GM19351 (cell line): ENCODE results near the gene NISCH.

ENCODE experiments used
- ATAC-seq: cut with Tn5 transposase; IDR thresholded peaks from one replicate; pipeline ENCODE4 v1.9.1; 2021; ENCODE audit warnings: mild to moderate bottlenecking, moderate library complexity; ENCODE audit not compliant: unreplicated experiment

NISCH gene

DNA sequence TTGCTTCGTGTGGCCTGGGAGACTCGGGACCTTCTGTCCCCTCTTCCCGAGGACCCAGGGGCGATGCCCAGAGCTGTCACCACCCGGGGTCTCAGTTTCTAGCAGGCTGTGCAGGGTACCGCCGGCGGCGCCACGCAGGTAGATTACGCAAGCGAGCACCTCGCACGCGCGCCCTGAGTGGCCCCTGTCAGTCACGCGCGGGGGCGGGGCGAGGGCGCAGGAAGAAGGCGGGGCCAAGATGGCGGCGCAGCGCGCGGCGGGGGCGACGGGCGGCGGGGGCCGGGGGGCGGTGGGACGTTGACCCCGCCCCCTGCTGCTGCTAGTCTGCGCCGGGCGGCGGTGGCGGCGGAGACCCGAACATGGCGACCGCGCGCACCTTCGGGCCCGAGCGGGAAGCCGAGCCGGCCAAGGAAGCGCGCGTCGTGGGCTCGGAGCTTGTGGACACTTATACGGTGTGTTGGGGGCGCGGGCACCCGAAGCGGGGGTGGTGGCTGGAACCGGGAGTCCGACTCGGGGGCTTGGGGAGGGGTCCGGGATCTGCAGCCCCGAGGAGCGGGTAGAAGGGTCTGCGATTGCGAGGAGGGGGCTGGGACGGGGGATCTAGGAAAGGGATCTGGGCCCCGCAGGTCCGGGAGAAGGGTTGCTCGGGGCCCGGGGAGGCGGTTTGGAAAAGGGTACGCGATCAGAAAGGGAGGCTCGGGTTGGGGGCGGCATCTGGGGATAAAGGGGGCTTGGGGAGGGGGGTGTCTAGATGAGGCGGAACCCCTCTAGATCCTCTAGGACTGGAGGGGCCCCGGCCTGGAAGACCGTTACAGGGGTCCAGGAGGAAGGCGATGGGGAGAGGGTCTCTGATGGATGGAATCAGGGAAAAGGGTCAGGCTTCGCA lies at the start of gene NISCH:
TSS of gene NISCH (plus strand) at position 322 of the 886 bp plus-strand sequence. CDS start at position 360, 38 bp downstream.
- ATAC-seq, result peak; percentile 75

DNA sequence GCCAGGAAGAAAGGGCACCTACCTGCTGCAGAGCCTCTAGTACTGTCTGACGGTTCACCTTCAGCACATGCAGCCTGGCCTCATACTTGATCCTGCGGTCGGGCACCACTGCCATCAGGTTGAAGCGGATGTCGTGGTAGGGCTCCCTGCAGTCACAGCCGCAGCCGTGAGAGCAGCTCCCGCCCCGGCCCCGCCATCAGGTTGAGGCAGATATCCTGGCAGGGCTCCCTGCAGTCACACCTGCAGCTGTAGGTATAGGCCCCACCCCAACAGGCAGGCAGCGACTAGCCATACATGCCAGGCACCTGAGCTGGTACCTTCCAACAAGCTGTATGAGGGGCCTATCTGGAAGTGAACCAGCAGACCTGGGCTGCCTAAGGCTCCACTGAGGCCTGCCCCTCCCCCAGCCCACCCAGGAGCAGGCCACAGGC lies 49.2 kb upstream of the NISCH start:
- ATAC-seq, result no peak

DNA sequence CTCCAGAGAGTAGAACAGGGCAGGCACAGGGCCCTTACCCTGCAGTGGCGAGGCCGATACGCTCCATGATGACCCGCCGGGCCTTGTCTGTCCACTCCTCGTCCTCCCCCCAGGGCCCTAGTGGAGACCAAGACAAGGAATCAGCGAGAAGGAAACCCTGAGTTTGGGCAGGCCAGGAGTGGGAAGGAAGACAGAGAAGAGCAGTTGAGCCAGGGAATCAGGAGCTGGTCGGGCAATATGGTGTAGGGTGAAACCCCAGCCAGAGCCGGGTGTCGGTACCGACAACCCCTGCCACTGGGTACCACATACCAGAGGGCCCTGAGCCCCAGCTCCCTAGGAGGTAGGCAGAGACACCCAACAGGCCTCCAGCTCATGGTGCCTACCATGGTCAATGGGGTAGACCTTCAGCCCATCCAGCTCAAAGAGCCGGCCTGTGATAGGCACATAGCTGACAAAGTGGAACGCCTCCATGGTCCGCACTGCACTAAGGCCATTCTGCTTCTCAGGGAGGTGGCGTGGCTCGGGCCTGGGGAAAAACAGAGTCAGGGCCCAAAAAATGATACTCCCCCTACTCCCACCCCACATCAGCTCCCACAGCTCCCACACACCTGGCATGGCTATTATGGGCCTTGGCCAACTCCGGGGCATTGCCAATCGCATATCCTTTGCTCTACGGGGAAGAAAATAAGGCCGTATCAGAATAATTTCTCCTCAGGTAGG lies 48.5 kb upstream of the NISCH start:
- no peak for ATAC-seq

DNA sequence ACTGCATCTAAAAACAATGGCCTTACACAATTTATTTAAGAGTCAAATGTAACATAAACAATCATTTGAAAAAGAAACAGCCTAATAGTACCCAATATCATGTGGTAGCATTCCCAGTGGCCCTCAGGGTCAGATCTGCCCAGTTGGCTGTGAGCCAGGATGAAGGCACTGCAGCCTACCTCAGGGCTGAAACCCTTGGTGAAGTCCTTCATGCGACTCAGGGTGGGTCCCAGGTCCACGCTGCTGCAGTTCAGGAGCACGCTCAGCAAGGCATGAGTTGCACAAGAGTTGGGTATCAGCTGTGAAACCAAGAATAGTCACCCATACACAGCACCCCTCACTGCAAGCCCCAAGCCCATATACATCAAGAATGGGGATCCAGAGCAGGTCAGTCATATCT lies 47.6 kb upstream of the NISCH start:
- no peak for ATAC-seq

DNA sequence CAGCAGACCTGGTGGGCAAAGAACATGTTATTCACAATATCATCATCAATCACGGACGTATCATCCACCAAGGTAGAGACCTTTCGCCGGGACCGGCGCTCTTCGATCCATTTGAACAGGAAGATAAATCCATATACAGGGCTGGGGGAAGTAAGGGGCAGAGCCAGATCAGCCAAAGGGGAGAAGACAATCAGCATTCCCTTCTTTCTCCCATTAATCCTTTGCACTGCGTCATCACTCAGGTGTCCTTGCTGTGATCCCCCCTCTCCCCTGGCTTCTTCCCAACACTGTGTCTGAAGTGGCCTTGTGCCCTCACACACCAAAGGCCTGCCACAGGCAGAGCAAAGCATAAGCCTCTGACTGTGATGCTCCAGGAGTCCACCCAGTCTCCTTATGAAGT lies 46.9 kb upstream of the NISCH start:
- no peak for ATAC-seq

DNA sequence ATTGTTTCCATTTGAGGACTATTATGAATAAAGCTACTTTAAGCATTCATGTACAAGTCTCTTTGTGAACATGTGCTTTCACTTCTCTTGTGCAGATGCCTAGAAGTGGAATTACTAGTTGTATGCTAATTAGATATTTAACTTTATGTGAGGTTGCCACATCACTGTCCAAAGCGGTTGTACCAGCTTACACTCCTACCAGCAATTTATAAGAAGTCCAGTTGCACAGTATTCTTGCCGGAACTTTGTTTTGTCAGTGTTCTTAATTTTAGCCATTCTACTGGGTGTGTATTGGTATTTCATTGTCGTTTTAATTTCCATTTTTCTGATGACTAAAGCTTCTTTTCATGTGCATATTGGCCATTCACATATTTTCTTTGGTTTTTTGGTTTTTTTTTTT lies 39.6 kb upstream of the NISCH start:
- ATAC-seq, result no peak

DNA sequence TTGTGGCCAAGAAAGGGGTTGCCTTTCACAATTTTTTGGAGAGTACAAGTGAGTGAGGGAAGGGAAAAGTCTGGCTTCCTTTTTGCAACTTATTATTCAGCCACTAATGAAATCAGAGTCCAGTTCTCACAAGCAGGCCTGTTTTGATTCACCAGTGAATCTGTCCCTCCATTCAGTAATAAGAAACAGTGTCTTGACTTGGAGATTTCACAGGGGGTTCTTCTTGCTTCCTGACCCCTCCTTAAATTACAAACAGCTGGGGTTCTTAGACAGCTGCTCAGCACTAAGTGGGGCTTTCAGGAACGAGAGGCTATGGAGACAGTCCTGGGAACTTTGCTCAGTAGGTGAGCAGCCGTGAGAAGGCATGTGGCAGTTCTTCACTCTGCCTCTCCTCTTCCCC lies 35.0 kb upstream of the NISCH start:
- no peak for ATAC-seq

DNA sequence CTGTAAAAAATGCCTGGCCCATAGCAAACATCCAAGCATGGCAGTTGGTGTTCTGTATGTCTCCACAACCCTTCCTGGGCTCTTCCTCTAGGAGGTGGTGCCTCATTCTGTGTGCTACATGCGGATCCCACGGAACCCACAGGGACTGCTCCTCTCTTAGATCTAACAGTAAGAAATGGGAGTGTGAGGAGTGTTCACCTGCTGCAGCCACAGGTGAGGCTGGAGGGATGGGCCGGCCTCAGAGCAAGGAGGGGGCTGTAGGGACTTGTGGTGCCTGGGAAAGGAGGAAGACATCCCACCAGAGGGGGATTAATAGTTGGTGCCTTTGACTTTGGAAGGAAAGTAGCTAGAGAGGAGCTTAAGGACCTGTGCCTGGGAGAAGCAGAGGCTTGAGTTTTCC lies 32.7 kb upstream of the NISCH start:
- no peak for ATAC-seq

DNA sequence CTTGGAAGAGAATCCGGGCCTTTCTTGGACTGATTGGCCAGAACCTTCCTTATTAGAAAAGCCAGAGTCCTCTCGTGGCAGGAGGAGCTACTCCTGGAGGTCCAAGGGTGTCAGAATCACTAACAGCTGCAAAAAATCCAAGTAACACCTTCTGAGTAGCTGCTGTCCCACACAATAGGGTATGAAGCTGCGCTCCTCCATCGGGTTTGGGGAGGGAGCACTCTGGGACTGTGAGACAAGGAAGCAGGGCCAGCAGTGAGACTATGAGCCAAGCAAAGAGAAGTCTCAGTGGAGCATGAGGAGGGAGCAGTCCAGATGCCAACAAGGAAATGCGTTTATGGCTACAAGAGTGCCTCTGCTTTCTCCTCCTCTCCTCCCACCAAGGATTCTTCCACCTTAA lies 32.2 kb upstream of the NISCH start:
- no peak for ATAC-seq

DNA sequence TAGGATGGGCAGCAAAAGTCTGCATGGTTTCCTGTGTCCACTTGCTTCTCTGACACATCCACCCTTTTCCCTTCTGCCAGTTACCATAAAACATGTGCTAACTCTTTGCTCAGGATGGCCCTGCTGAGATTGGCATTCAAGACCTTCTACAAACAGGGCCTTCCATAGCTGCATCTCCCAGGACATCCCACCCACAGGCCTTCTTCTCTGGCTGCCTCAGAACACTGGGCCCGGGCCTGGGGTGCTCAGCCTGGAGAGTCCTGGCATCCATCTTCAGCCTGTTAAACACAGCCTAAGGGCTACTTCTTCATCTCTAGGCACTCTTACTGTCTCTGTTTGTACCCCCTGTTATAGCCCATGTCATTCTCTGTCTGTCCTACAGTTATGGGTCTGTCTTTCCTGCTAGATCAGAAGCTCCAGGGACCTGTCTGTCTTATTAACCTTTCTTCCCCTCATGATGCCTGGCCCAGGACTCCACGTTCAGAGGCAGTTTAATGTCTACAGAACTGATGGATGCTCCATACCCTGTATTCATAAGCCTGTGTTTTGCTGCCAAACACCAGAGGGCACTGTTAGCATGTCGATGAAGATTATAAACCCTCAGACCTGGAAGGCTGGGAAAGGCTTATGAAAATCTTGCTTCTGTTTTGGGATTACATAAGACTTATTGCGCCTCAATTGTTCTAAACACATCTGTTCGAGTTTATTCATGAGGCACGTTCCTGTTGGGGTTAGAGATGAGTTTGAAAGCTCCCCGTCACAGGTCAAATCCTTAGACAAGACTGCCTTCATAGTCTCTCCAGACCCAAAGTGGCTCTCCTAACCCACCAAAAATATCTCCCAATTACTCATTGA lies 27.0 kb upstream of the NISCH start:
- ATAC-seq, result no peak

DNA sequence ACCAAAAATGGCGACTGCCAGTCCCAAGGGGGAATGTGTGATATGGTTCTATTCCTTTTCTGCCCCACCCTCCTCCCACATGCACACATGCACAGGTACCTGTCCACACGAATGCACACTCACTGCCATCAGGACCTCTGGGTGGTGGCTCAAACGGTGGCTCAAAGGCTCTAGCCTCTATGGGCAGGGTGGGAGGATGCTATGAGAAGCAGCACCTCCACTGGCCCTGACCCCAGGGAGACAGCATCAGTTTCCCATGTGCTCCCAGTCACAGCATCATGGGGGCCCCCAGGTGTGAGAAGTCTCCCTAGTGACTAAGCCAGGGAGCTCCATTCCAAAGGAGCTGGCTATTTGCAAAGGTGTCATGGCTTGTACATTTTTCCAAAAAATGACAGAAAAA lies 26.4 kb upstream of the NISCH start:
- no peak for ATAC-seq

DNA sequence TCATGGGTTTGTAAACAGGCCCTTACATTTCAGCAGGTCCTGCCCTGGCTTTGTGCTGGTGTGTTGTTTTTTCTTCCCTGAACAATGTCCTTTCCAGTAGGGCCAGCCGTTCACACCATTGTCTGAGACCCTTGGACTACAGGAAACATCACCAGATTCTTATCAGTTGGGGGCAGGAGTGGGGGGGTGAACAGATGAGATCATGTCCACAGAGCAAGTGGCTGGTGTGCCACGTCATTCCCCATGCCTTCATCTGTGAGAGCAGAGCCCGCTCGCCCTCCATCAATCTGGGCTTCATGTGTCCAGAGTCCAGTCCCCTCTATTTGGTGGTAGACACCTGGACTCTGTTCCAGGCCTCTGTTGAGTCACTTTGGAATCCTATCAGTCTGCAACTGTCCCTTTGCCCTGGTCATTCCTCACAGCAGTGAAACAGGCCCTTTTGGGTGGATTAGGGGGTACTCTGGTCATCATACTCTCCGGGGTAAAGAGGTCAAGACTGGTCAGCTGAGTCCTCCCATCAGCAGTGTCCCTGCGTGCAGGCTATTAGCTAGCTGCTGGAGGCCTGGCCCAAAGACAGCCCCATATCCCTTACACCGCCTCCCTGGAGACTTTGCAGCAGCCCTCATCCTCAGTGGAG lies 25.5 kb upstream of the NISCH start:
- ATAC-seq, result no peak

DNA sequence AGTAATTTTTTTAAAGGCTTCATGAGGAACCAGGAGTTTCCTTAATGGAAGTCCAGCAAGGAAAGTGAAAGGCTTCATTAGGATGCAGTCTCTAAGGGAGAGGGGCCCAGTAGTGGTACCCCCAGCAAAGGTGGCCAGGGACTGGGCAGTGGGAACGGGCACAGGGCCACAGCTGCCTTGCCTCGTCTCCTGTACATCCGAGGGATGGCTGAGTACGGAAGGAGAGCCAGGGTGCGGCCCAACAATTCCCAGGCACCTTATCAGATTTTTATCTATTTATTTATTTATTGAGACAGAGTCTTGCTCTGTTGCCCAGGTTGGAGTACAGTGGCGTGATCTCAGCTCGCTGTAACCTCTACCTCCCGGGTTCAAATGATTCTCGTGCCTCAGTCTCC lies 25.0 kb upstream of the NISCH start:
- no peak for ATAC-seq

DNA sequence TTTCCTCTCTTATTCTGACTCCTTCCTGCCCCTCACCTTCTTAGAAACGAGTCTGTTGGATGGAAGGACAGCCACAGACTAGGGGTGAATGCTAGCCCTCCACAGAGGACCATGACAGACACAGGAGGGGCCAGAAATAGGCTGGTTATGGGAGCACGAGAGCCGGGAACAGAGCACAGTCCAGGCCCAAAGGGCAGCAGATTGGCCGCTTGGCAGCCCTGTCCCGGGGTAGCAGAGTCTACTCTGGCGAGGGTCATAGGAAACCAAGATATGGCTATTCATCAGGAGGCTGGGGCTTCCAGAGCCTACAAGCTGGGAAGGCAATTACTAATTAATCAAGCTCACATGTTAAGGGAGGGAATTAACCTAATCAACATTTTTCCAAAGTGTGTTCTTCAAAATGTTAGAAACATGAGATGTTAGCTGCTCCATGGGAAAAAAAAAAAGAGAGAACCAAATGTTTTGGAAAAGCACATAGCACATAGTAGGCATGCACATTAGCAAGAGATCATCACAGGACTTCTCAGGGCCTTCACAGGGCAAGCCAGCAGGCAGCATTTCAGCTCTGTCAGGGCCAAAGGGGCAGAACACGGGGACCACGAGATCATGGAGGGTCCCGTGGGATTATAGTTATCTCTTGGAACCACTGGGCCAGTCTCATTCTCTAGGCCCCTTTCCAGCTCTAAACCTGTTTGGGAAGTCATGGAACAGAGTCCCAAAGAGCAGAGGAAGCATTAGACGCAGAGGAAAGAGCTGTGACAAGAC lies 23.8 kb upstream of the NISCH start:
- no peak for ATAC-seq

DNA sequence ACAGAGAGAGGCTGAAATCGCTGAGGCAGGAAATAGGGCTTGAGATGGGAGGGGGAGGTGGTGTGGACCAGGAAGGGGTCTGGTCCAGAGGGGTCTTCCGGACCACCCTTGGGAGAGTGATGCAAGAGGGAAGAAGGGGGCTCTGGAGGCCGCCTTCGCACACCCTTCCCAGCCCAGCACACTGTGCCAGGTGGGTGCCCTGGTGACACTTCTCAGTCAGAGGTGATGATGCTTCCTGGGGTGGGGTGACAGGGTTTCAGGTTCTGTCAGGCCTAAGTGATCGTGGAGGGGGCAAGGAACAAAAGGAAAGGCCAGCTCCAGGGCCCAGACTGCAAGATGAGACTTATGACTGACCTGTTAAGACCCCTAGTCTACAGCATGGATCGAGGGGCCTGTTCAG lies 23.2 kb upstream of the NISCH start:
- ATAC-seq, result no peak

DNA sequence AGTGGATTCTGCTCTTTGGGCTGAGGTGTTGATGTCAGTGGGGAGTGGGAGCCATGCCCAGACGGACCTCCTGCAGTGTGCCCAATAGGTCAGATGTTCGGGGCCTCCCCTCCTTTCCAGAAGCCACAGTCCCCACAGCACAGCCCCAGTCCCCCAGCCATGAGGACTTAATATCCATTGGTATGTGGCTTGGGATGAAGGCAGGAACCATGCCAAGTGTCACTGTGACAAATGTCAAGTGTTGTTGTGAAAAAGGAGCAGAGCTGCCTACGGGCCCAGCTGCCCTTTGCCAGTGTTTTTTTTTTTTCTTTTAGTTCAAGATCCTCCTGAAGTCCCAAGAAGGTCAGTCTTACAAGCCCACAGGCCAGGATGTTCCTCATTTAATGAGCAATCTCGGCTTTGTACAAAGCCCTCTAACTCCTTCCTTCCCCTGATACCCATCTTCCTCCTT lies 22.7 kb upstream of the NISCH start:
- no peak for ATAC-seq

DNA sequence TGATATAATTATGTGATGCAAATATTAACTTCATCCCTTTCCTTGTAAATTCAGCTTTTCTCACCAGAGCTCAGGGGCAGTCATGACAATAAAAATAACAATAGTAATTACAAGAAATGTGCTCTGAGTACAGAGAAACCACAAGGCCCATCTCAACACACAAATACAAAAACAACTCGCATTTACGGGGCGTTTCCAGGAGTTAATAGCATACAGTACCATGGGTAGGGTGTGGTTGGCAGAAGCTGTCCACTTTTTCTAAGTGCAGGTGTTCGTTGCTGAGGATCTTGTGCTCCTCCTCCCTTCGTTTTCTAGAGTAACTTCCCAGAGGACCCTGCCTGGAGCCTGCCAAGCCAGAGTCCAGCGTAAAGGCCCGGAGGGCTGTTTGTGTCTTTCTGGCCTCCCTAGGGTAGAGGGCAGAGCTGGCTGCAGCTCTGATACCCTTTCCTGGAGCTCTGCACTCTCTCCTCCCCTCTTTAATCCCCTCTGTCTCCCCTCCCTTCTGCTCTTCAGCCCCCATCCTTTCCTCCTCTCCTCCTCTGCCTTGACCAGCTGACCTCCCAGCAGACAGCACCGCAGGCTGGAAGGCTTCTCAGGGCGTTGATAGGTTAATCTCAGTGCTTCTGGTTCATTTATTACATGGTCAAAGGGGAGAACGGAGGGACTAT lies 21.9 kb upstream of the NISCH start:
- ATAC-seq, result no peak

DNA sequence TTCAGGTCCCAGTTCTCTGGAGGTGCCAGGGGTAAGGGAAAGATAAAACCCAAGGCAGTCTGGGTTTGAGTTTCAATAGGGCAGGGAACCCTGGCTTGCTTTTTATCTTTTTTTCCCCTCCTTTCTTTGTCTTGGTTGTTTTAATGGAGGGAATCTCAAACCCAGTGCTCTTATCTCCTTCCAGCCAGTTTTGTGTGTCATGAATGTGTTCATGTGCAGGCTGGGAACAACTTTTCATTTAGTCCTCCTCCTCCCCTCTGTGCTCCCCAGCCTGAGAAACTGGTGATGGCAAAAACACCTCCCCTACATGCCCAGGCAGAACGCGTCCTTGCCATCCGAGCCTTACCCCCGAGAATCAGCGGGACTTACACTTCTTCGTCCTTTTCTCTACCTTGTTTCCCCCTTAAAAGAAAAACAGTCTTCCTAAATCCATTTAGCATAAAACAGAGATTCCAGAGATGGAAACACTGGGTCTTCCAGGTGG lies 21.4 kb upstream of the NISCH start:
- ATAC-seq, result no peak

DNA sequence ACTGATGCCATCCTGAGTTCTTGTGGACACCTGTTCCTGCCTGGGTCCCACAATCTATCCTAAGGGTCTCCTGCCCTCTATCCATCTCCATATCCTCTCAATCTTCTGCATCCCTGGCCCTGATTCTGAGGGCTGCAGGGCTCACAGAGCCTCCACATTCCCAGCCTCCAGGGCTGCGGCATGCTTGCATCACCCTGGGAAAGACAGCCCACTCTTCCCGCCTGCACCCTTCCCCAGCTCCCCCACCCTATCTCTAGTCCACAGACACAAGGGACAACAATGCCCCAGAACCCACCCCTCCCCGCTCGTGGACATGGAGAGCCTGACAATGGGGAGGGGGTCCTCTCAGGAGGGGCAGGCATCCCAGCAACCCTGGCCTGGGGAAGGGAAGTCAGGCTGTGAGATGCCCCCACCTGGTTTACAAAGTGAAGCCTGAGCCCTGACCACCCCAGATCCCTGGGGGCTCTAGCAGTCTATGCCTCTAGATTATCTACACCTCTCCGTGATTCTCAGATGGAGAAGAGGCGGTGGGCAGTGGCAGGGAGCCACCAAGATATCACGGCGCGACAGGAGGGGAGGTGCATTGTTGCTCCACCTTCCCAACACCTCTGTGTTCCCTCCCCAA lies 20.8 kb upstream of the NISCH start:
- no peak for ATAC-seq
